Gastrocnemius medialis (tissue), 4 donors: ENCODE data around the gene PDE6A. TPM values are rescaled to one million over a fixed set of nuclear protein-coding genes. Genes with fewer than 3 reads are reported as not detected.

Experiments used
- ATAC-seq, 2 donors: fragments of 150-250 bp; one replicate each; pipeline ENCODE4 v1.9.1; 2016
- DNase-seq, 2 donors: peaks; one replicate each; pipeline ENCODE4 v3.0.0-alpha.2; 2019
- H3K27ac ChIP-seq, 4 donors: fragments of 200-600 bp; sonication (generic); 1 replicate in 1 of 4; 2 replicates in 3 of 4; pipeline ENCODE4 v1.5.1; 2016 to 2018; ENCODE audit warnings: mild to moderate bottlenecking in 2 of 4, moderate library complexity in 1 of 4
- H3K27me3 ChIP-seq, 3 donors: fragments of 200-600 bp; sonication (generic) in 2 of 3; 1 replicate in 1 of 3; 2 replicates in 2 of 3; pipeline versions ENCODE4 v1.5.1 to v1.6.0; 2016 to 2019; ENCODE audit warnings: mild to moderate bottlenecking in 1 of 3, moderate library complexity in 1 of 3
- H3K36me3 ChIP-seq, 2 donors: fragments of 200-600 bp; sonication (generic) in 1 of 2; one replicate each; pipeline ENCODE4 v1.5.1; 2017 to 2018
- H3K4me1 ChIP-seq, 2 donors: fragments of 200-600 bp; sonication (generic) in 1 of 2; one replicate each; pipeline ENCODE4 v1.5.1; 2016 to 2017; ENCODE audit warnings: mild to moderate bottlenecking in 2 of 2
- H3K4me3 ChIP-seq, 4 donors: fragments of 200-600 bp; sonication (generic) in 3 of 4; 1 replicate in 1 of 4; 2 replicates in 3 of 4; pipeline ENCODE4 v1.5.1; 2016 to 2019; ENCODE audit warnings: mild to moderate bottlenecking in 2 of 4
- H3K9me3 ChIP-seq, 3 donors: fragments of 200-600 bp; sonication (generic) in 2 of 3; 1 replicate in 1 of 3; 2 replicates in 2 of 3; pipeline ENCODE4 v1.5.1; 2016 to 2019
- POLR2A ChIP-seq, 2 donors: fragments of 450-650 bp; IDR thresholded peaks; one replicate each; pipeline ENCODE4 v1.6.1; 2017; ENCODE audit warnings: antibody characterized with exemption in 2 of 2, mild to moderate bottlenecking in 2 of 2, moderate library complexity in 2 of 2
- in situ Hi-C, 4 donors: fragments of 200-750 bp; cut with MboI; loops; one replicate each; pipeline versions ENCODE4 v1.15.0 to v1.8.0; 2017; ENCODE audit warnings: low sequenced_read_pairs in 4 of 4
- intact Hi-C: fragments of 100-400 bp; cut with DNase I; formaldehyde crosslinking; loops from one replicate; pipeline ENCODE4 v1.15.1; 2023; ENCODE audit warnings: low total_unique reads
- total RNA-seq, 4 donors: library from RNA; depleted of rRNA; stranded (reverse); fragments of >200 nt; gene quantifications; one replicate each; pipeline versions ENCODE4 v1.1.0 to v1.2.3, GENCODE V29; 2016
- TF ChIP-seq, protein P1 (sequence below), 5 experiments: fragments of 450-650 bp in 3 of 5; fragments of 200-600 bp in 2 of 5; sonication (generic) in 2 of 5; IDR thresholded peaks in 4 of 5; conservative IDR thresholded peaks in 1 of 5; 1 replicate in 4 of 5; 2 replicates in 1 of 5; pipeline ENCODE4 v1.5.1; 2016 to 2019; ENCODE audit warnings: antibody characterized with exemption in 5 of 5, mild to moderate bottlenecking in 3 of 5, moderate library complexity in 3 of 5

PDE6A gene
- total RNA-seq, 4 donors from 2014 or later, result not detected

DNA sequence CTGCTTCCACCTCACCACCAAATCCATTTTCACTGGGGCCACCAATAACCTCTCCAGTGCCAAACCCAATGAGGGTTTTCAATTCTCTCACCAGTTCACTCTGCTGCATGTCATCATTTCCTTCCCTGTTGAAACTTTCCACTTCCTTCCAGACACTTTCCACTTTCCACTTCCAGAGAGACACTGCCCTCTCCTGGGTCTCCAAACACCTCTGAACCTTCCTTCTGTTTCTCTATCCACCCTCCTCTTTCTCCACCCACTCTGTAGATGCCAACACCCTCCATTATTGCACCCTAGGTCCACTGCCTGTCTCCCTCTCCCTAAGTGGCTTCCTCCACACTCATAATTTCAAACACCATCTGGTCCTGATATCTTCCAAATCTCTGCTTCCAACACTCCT is 39.6 kb downstream of the PDE6A start:
- peak in 1 of 2 donors; percentile 45 for ATAC-seq

DNA sequence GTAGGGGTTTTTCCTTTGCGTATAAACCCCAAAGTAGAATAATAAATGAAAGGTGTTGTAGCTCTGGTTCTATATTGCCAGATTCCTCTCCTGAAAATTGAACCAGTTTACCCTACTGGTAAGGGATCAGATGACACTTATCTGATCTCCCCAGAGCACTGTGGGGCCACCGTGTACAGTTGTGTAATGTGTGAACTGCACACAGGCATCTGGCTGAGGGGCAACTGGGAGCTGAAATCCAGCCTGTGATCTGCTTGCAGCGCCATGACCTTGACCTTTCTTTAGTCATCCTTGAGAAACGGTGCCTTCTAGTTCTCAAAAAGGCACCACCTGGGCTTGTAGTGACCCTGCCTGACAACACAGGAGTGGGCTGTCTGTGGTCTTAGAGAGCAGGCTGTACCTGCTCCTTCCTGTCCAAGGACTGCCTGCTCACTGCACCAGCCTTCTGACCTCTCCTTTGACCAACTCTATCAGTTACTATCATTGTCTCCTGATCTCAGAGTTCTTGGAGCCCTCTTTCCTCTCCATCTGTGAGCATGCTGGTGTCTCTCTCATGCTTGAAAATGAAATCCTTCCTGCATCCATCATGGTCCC is 40.2 kb downstream of the PDE6A start:
- peak in 1 of 2 donors; percentile 50 for DNase-seq
- intact Hi-C loops, result no loop called here

More for the DNA sequence above, 39.6 kb downstream of the PDE6A start:
- no peaks in the 10 kb centered on the region for H3K36me3 ChIP-seq
- H3K4me1 ChIP-seq, result peaks cover 10% of the 10 kb centered on the region in 2 donors
- intact Hi-C loops (no loop called here), in situ Hi-C loops (no loop called here)
- H3K4me3 ChIP-seq, result no peak overlapping the region
- H3K27ac ChIP-seq, result peak overlapping the region in 3 of 4 donors; percentile 46 to 71 (median 68)
- TF ChIP-seq, protein P1, sequence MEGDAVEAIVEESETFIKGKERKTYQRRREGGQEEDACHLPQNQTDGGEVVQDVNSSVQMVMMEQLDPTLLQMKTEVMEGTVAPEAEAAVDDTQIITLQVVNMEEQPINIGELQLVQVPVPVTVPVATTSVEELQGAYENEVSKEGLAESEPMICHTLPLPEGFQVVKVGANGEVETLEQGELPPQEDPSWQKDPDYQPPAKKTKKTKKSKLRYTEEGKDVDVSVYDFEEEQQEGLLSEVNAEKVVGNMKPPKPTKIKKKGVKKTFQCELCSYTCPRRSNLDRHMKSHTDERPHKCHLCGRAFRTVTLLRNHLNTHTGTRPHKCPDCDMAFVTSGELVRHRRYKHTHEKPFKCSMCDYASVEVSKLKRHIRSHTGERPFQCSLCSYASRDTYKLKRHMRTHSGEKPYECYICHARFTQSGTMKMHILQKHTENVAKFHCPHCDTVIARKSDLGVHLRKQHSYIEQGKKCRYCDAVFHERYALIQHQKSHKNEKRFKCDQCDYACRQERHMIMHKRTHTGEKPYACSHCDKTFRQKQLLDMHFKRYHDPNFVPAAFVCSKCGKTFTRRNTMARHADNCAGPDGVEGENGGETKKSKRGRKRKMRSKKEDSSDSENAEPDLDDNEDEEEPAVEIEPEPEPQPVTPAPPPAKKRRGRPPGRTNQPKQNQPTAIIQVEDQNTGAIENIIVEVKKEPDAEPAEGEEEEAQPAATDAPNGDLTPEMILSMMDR (IDR thresholded peaks at IDR 0.05 in 4 of 5, conservative IDR thresholded peaks at IDR 0.05 in 1 of 5), result no peak
- TF ChIP-seq POLR2A (IDR thresholded peaks at IDR 0.05), result no peak
- H3K27me3 ChIP-seq, result no peaks in the 10 kb centered on the region
- no peak for DNase-seq
- H3K9me3 ChIP-seq, result no peaks in the 10 kb centered on the region

DNA sequence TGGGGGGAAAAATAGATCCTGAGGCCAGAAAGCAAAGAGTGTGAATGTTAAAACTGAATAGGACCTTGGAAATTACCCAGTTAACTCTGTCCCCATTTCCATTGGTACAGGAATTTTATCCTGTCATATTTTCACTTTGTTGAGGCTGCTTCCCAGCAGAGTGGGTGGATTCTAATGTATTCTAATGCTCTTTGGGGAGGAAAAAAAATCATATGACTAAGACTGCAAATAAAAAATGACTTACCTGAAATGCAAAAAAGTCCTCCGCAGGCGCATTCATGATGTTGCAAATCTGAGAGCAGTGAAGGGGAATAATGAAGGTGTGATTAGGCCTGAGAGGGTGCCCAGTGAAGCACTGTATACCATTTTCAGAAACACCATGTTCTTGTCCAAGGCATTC is 41.2 kb downstream of the PDE6A start:
- DNase-seq (no peak), ATAC-seq (no peak)
- intact Hi-C loops, result no loop called here
- Histone ChIP-seq H3K27ac (no peak overlapping the region), H3K4me3 (no peak overlapping the region), H3K9me3 (no peaks in the 10 kb centered on the region), H3K27me3 (no peaks in the 10 kb centered on the region), H3K36me3 (no peaks in the 10 kb centered on the region), H3K4me1 (peaks cover 10% of the 10 kb centered on the region in 2 donors)
- no peak for TF ChIP-seq POLR2A (IDR thresholded peaks at IDR 0.05)
- TF ChIP-seq, protein P1 (IDR thresholded peaks at IDR 0.05 in 4 of 5, conservative IDR thresholded peaks at IDR 0.05 in 1 of 5), result no peak
- in situ Hi-C loops, result no loop called here

More for the DNA sequence above, 40.2 kb downstream of the PDE6A start:
- H3K4me1 ChIP-seq, result peaks cover 10% of the 10 kb centered on the region in 2 donors
- in situ Hi-C loops, result no loop called here
- no peak for TF ChIP-seq POLR2A (IDR thresholded peaks at IDR 0.05)
- H3K9me3 ChIP-seq, result no peaks in the 10 kb centered on the region
- H3K27me3 ChIP-seq, result no peaks in the 10 kb centered on the region
- no peak overlapping the region for H3K4me3 ChIP-seq
- H3K36me3 ChIP-seq, result no peaks in the 10 kb centered on the region
- peak; percentile 30 to 88 for ATAC-seq
- H3K27ac ChIP-seq, result peak overlapping the region in 3 of 4 donors; percentile 46 to 71 (median 68)

DNA sequence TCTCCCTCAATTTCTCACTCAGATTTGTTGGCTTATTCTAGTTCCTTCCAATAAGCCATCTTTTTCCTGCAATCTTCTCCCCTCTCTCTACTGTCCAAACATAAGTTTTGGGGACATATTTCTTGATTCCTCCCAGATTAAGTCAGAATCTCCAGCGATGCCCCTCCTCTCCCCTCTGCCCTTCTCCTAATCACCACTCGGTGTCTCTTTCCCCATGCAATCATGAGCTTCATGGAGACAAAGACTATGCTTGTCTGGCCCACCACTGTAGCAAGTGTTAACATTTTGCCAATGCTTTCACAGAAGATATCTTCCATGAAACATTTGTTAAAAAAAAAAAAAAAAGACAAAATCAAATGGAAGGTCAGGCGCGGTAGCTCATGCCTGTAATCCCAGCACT is 42.4 kb downstream of the PDE6A start:
- intact Hi-C loops (no loop called here), in situ Hi-C loops (no loop called here)
- H3K9me3 ChIP-seq, result no peaks in the 10 kb centered on the region
- H3K4me1 ChIP-seq, result peaks cover 10% of the 10 kb centered on the region in 2 donors
- no peak overlapping the region for H3K27ac ChIP-seq
- H3K4me3 ChIP-seq, result no peak overlapping the region
- no peaks in the 10 kb centered on the region for H3K36me3 ChIP-seq
- TF ChIP-seq, protein P1 (IDR thresholded peaks at IDR 0.05 in 4 of 5, conservative IDR thresholded peaks at IDR 0.05 in 1 of 5), result no peak
- no peak for TF ChIP-seq POLR2A (IDR thresholded peaks at IDR 0.05)
- no peak for ATAC-seq
- DNase-seq, result no peak
- H3K27me3 ChIP-seq, result no peaks in the 10 kb centered on the region

DNA sequence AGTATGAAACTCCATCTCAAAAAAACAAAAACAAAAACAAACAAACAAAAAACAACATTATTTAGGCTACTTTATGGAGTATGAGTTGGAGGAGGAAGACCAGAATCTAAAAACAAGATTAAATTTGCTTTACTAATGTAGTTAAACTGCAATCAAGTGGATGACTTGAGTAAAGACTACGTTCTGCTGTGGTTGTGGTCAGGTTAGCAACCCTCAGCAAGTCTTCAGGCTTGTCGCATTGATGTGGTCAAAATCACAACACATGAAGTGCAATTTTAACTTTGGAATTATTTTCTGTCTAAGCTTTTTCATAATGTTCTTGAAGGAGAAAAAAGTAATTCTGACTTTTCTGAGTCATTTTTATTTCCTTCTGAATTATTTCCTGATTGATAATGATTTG is 43.1 kb downstream of the PDE6A start:
- DNase-seq, result no peak
- Histone ChIP-seq H3K27ac (no peak overlapping the region), H3K4me1 (peaks cover 10% of the 10 kb centered on the region in 2 donors), H3K27me3 (no peaks in the 10 kb centered on the region), H3K9me3 (no peaks in the 10 kb centered on the region), H3K36me3 (no peaks in the 10 kb centered on the region), H3K4me3 (no peak overlapping the region)
- no peak for ATAC-seq
- TF ChIP-seq POLR2A (IDR thresholded peaks at IDR 0.05), result no peak
- TF ChIP-seq, protein P1 (IDR thresholded peaks at IDR 0.05 in 4 of 5, conservative IDR thresholded peaks at IDR 0.05 in 1 of 5), result no peak
- in situ Hi-C loops (no loop called here), intact Hi-C loops (no loop called here)
